ENCODE measurements around the gene PERCC1. TPM values are rescaled to one million over a fixed set of nuclear protein-coding genes. Genes with fewer than 3 reads are reported as not detected.
"Not testable (repeated sequence)": the region's sequence is repeated elsewhere in the genome, so short reads cannot be mapped to it uniquely, and the experiment has no call there.

The PERCC1 gene
- total RNA-seq, 4 donors from 2014 or later, result 1.3 TPM; not detected in 3

DNA sequence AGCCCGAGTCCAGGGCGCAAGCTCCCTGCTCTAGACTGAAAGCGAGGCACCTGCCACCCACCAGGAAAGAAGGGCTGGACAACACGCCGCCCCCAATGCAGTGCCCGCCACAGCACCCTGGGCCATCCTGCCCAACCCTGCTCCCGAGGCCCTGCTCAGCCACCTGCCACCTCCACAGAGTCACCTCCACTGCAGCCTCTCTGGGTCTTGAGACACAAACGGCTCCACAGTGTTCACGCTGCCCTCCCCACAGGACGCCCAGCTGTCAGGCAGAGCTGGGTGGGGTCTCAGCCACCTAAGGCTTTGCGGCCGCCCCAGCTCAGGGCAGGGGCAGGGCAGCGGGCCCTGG lies 34.7 kb downstream of the PERCC1 start:
- Histone ChIP-seq H3K36me3 (peaks cover 15% of the 10 kb centered on the region), H3K27ac (no peak overlapping the region), H3K9me3 (no peaks in the 10 kb centered on the region), H3K27me3 (no peaks in the 10 kb centered on the region), H3K4me3 (no peak overlapping the region), H3K4me1 (peaks cover 9% of the 10 kb centered on the region)
- TF ChIP-seq, protein P1, sequence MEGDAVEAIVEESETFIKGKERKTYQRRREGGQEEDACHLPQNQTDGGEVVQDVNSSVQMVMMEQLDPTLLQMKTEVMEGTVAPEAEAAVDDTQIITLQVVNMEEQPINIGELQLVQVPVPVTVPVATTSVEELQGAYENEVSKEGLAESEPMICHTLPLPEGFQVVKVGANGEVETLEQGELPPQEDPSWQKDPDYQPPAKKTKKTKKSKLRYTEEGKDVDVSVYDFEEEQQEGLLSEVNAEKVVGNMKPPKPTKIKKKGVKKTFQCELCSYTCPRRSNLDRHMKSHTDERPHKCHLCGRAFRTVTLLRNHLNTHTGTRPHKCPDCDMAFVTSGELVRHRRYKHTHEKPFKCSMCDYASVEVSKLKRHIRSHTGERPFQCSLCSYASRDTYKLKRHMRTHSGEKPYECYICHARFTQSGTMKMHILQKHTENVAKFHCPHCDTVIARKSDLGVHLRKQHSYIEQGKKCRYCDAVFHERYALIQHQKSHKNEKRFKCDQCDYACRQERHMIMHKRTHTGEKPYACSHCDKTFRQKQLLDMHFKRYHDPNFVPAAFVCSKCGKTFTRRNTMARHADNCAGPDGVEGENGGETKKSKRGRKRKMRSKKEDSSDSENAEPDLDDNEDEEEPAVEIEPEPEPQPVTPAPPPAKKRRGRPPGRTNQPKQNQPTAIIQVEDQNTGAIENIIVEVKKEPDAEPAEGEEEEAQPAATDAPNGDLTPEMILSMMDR (IDR thresholded peaks at IDR 0.05), result no peak
- TF ChIP-seq POLR2AphosphoS5 (IDR thresholded peaks at IDR 0.05) (no peak), EP300 (IDR thresholded peaks at IDR 0.05) (no peak), POLR2A (IDR thresholded peaks at IDR 0.05) (no peak)
- WGBS, result 81% methylated on average over 5 of the region's 13 CpGs
- no peak for DNase-seq (ENCODE audit: low spot score in 2 of 2)

DNA sequence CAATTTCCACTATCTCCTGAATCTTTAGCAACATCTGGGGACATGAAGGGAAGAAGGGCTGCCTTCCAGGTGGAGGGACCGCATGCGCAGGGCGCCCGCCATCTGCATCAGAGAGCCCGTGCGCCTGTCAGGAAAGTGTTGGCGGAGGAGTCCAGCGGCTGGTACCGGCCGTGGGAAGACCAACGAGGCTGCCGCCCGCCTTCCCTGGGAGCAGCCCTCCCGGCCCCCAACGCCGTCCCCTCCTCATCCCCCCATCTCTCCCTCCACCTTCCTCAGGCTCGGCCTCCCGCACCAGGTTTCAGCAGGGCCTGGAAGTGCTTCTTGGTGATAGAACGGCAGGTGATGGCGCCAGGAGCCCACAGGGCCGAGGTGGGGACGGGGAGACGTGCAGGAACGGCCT lies 35.2 kb downstream of the PERCC1 start:
- no peak for DNase-seq (ENCODE audit: low spot score in 2 of 2)
- Histone ChIP-seq H3K4me1 (peaks cover 12% of the 10 kb centered on the region), H3K9me3 (no peaks in the 10 kb centered on the region), H3K4me3 (no peak overlapping the region), H3K27me3 (no peaks in the 10 kb centered on the region), H3K36me3 (peaks cover 10% of the 10 kb centered on the region), H3K27ac (no peak overlapping the region)
- 90% methylated on average over 22 of the region's 24 CpGs for WGBS
- no peak for TF ChIP-seq POLR2AphosphoS5 (IDR thresholded peaks at IDR 0.05)

DNA sequence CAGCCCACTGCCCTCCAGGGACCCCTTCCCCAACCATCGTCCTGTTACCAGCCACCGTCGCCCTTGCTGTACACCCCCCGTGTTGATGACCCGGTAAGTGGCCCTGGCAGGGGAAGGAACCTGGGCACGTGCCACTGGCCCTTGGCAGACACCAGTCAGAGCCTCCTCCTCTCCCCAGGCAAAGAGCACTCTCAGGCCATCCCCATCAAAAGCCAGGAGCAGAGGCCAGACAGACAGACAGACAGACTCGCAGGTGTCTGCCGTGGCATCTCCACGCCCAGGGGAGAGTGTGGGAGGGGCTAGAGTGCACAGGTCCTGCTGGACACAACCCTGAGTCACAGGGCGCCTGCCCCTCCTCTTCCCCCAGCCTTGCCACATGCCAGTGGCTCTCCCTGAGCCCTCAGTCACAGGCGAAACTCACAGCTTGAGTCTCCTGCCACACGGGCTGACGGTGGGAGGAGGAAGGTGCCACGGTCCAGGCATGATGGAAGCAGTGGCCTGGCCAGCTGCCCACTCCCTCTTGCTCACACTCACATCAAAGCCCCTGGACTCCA lies 36.2 kb downstream of the PERCC1 start:
- TF ChIP-seq POLR2A (IDR thresholded peaks at IDR 0.05), result no peak
- TF ChIP-seq POLR2AphosphoS5 (IDR thresholded peaks at IDR 0.05), result no peak
- TF ChIP-seq, protein P1 (IDR thresholded peaks at IDR 0.05), result no peak
- no peak for TF ChIP-seq EP300 (IDR thresholded peaks at IDR 0.05)
- no peaks in the 10 kb centered on the region for H3K9me3 ChIP-seq
- no peaks in the 10 kb centered on the region for H3K36me3 ChIP-seq
- WGBS, result 86% methylated on average over 13 of the region's 14 CpGs
- H3K27ac ChIP-seq, result no peak overlapping the region
- H3K4me1 ChIP-seq, result peaks cover 21% of the 10 kb centered on the region
- no peak overlapping the region for H3K4me3 ChIP-seq
- no peaks in the 10 kb centered on the region for H3K27me3 ChIP-seq
- no peak for DNase-seq (ENCODE audit: low spot score in 2 of 2)

DNA sequence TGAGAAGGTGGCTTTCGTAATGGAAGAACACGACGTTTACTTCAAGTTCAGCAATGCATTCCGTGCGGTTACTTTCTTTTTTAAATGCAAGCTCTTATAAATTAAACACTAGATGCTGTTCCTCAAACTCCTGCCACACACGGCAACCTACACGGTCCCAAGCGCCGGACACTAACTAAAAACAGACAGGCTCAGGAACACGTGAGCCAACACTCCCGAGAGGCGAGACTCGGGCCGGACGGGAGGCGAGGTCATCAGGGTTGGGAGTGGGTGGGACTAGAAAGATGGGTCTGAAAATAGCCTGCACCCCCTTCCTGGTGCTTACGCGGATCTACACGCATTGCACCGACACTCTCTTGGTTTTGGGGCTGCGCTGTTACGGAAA lies 37.5 kb downstream of the PERCC1 start:
- Histone ChIP-seq H3K4me3 (no peak overlapping the region), H3K4me1 (peaks cover 22% of the 10 kb centered on the region), H3K9me3 (no peaks in the 10 kb centered on the region), H3K27me3 (no peaks in the 10 kb centered on the region), H3K36me3 (no peaks in the 10 kb centered on the region), H3K27ac (no peak overlapping the region)
- no peak for DNase-seq (ENCODE audit: low spot score in 2 of 2)
- 80% methylated on average over 22 of the region's 22 CpGs for WGBS
- TF ChIP-seq EP300 (IDR thresholded peaks at IDR 0.05) (no peak), POLR2A (IDR thresholded peaks at IDR 0.05) (no peak)

DNA sequence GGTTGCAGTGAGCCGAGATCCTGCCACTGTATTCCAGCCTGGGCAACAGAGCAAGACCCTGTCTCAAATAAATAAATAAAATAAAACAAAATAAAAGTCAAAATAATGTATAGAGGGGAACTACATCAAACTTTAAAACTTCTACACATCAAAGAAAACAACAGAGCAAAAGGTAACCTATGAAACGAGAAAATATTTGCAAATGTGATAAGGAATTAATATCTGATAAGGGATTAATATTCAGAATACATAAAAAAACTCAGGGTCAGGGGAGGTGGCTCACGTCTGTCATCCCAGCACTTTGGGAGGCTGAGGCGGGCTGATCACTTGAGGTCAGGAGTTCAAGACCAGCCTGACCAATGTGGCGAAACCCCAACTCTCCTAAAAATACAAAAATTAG lies 38.3 kb downstream of the PERCC1 start:
- H3K4me3 ChIP-seq; H3K27ac ChIP-seq; H3K9me3 ChIP-seq; H3K27me3 ChIP-seq; H3K36me3 ChIP-seq; DNase-seq (ENCODE audit: low spot score in 2 of 2): not testable (repeated sequence)
- 70% methylated on average over 5 of the region's 5 CpGs for WGBS
- peaks cover 30% of the 10 kb centered on the region for H3K4me1 ChIP-seq

DNA sequence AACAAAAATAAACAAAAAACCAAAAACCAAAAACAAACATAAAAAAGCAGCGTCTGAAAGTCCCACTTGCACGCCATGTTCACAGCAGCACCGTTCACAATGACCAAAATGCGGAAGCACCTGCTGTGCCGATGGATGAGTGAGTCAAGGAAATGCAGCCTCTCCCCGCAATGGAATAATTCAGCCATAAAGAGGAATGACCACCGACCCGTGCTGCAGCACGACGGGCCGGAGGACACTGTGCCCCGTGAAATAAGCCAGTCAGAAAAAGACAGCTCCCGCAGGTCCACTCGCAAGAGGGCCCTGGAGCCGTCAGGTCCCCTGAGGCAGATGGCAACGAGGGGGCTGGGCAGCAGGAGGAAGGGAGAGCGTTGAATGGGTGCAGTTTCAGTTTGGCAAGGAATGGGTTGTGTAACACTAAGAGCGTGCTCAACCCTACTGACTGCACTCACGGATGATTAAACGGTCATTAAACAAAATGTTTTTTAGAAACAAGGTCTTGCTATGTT lies 38.9 kb downstream of the PERCC1 start:
- TF ChIP-seq EP300 (IDR thresholded peaks at IDR 0.05) (no peak), POLR2A (IDR thresholded peaks at IDR 0.05) (no peak), POLR2AphosphoS5 (IDR thresholded peaks at IDR 0.05) (no peak)
- TF ChIP-seq, protein P1 (IDR thresholded peaks at IDR 0.05), result no peak
- WGBS, result 83% methylated on average over 20 of the region's 20 CpGs
- Histone ChIP-seq H3K27ac (peak overlapping the region; percentile 21), H3K27me3 (no peaks in the 10 kb centered on the region), H3K9me3 (no peaks in the 10 kb centered on the region), H3K4me1 (peaks cover 34% of the 10 kb centered on the region), H3K36me3 (no peaks in the 10 kb centered on the region), H3K4me3 (no peak overlapping the region)
- no peak for DNase-seq (ENCODE audit: low spot score in 2 of 2)

All from suprapubic skin (tissue), 4 donors.